Jurkat, Clone E6-1 (cell line): ENCODE data around the gene MMP14.
"Not testable (repeated sequence)": the region's sequence is repeated elsewhere in the genome, so short reads cannot be mapped to it uniquely, and the experiment has no call there.

ENCODE experiments used
- DNase-seq: peaks from one replicate; pipeline ENCODE4 v3.0.0-alpha.2; 2011; ENCODE audit warnings: low read depth, low spot score
- H3K4me3 ChIP-seq: 2 replicates; pipeline ENCODE4 v1.5.1; 2011; ENCODE audit warnings: mild to moderate bottlenecking, low read length, control low read depth, moderate library complexity

The MMP14 gene

DNA sequence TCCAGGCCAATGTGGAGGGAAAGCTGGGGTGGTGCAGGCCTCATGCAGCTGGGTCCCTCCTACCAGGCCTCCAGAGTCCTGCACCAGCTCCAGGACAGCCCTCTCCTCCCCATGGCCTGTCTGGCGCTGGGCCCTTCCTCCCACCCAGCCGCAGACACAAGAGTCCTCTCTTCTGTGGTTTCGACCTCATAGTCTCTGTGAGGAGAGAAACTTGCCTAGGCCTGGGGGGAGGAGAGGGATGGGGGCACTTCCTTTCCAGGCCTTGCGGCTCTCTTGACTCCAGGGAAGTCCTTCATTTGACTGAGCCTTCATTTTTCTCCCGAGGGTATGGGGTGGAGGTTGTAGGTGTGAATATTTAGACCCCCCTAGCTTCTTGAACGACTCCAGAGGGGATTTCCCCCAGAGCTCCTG is 2.3 kb downstream of the MMP14 start:
- H3K4me3 ChIP-seq = no peak overlapping the region
- DNase-seq = no peak

GRCh38 chr14:22839159-22839779 is 2.9 kb downstream of the MMP14 start:
- H3K4me3 ChIP-seq = no peak overlapping the region
- no peak for DNase-seq

- H3K4me3 ChIP-seq = no peak overlapping the region
- no peak for DNase-seq
Observed at GRCh38 chr14:22841311-22841710, 4.9 kb downstream of the MMP14 start.

DNA sequence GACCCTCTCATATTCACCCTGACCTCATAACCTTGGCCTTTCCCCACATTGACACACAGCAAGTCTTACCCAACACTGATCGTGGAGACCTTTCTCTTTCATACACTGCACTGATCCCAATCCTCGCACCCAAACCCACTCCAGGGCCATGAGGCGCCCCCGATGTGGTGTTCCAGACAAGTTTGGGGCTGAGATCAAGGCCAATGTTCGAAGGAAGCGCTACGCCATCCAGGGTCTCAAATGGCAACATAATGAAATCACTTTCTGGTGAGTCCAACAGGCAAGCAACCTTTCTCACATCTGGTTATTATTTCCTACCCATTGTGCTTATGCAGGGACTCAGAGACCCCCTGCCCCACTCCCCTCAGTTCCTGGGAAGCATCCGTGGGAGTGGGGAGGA is 5.4 kb downstream of the MMP14 start:
- no peak for DNase-seq
- no peak overlapping the region for H3K4me3 ChIP-seq

- no peak overlapping the region for H3K4me3 ChIP-seq
- DNase-seq = no peak
Observed at GRCh38 chr14:22842211-22843122, 6.1 kb downstream of the MMP14 start.

DNA sequence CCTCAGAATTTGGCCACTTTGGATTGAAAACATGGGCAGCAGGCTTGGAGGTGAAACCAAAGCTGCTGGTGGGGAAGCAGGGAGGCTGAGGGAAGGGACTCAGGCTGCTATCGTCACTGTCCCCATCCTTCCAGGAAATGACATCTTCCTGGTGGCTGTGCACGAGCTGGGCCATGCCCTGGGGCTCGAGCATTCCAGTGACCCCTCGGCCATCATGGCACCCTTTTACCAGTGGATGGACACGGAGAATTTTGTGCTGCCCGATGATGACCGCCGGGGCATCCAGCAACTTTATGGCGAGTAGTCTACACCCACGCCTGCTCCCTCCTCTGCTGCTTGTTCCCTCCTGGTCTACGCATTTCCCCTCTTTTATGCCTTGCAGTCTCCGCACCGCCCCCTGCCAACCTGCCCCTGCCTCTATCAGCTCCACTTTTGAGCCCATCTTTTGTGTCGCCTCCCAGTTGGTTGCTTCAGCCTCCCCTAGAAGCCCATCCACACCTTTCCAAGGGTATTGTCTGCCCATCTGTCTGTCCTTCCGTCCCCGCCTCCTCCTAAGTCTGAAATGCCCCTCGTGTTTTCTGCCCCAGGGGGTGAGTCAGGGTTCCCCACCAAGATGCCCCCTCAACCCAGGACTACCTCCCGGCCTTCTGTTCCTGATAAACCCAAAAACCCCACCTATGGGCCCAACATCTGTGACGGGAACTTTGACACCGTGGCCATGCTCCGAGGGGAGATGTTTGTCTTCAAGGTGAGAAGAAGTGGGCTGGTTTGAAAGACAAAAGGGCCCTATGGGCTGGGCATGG is 6.9 kb downstream of the MMP14 start:
- no peak overlapping the region for H3K4me3 ChIP-seq
- no peak for DNase-seq

- H3K4me3 ChIP-seq = no peak overlapping the region
- no peak for DNase-seq
Observed at GRCh38 chr14:22844221-22845102, 8.1 kb downstream of the MMP14 start.

- no peak overlapping the region for H3K4me3 ChIP-seq
- no peak for DNase-seq
Observed at GRCh38 chr14:22845103-22845394, 8.7 kb downstream of the MMP14 start.

GRCh38 chr14:22845821-22846625 is 9.6 kb downstream of the MMP14 start:
- no peak overlapping the region for H3K4me3 ChIP-seq
- DNase-seq = no peak

DNA sequence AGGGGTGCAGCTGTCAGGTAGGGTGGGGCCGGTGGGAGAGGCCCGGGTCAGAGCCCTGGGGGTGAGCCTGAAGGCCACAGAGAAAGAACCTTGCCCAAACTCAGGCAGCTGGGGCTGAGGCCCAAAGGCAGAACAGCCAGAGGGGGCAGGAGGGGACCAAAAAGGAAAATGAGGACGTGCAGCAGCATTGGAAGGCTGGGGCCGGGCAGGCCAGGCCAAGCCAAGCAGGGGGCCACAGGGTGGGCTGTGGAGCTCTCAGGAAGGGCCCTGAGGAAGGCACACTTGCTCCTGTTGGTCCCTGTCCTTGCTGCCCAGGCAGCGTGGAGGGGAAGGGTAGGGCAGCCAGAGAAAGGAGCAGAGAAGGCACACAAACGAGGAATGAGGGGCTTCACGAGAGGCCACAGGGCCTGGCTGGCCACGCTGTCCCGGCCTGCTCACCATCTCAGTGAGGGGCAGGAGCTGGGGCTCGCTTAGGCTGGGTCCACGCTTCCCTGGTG is 10.5 kb downstream of the MMP14 start:
- no peak for DNase-seq
- no peak overlapping the region for H3K4me3 ChIP-seq

DNA sequence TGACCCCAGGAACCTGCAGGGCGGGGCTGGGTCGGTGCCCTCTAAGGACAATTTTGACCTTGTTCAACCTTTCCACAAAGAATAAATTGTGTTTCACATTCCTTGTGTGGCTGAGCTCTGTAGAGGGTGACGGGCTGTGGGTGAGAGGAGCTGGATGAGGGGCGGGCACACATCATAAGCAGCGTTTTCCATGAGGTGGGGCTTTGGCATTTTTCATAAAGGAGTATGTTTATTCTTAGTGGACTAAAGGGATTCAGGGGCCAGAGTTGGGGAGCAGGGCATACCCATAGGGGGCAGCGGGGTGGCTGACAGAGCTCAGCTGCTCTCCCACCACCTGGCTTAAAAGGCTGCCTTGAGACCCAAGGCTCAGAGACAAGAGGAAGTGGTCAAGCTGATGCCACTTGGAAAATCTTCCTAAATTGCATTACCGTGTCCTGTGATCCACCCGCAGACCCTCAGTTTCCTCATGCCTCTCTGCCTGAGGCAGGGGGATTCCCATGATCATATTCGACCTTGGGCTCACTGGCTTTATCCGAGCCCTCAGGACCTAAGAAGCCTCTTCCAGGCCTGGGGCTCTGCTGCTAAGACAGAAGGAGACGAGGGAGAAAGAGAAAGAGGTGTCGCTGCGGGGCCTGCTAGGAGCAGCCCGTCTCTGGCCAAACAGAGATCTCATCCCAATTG is 11.4 kb downstream of the MMP14 start:
- no peak overlapping the region for H3K4me3 ChIP-seq
- no peak for DNase-seq

- no peak overlapping the region for H3K4me3 ChIP-seq
- DNase-seq = no peak
Observed at GRCh38 chr14:22848351-22849164, 12.2 kb downstream of the MMP14 start.

DNA sequence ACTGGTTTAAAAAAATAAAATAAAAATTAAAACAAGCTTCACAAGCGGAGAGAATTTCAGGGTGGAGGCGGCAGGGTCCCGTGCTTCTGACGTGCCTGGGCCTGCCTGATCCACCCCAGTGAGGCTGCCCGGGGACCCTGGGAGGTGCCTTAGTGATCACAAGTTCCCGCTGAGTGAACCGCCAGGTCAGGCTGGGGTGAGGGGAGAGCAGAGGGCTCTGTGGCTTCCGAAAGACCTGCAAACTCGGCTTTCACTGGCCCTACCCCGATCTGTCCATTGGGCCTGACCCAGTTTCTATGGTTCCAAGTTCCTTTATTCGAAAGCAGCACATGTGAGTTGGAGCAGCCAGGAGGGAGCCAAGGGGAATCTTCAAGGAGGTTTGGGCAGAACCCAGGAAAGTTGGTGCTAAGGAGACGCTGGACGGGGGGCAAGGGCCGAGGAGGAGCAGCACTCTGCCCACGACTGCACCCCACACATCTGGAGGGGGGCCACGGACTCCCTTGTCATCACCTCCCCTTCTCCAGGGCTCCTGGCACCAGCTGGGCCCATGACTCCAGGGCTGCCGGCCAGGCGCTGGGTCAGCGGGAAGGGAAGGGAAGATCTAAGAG is 12.9 kb downstream of the MMP14 start:
- DNase-seq = no peak

DNA sequence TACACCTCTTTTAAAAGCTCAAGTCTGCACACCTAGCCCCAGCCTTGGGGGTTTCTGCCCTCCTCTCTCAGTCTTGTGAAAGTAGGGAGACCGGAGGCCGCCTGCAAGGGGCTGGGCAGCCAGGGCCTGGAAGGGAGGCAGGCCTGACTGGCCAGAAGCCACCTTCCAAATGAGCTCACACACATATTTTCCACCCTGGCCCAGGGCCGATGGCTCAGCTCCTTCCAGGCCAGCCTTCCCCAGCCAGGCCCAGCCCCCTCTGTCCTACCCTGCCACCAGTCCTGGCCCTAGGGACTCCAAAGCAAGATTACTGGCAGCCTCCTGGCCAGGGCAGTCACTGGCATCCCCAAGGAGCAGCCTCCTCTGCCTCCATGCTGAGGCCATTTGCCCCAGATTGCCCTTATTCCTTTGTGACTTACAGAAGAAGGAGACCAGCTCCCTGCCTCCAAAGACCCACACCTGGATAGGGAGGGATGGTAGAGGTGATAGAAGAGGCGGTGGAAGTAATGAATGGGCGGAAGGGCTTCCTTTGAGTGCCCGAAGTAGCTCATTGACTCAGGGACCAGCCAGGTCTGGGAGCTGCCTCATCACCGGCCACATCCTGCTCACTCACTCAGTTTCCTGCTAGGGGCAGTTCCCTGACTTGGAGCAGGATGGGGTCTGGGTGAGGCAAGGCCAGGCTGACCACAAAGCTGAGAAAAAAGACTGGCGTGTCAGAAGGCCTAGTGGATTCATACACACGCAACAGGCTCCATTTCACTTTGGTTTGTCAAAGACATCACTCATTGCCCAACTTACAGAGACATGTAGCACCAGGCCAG is 14.8 kb downstream of the MMP14 start:
- DNase-seq = no peak
- H3K4me3 ChIP-seq = no peak overlapping the region

More for the DNA sequence above, 12.9 kb downstream of the MMP14 start:
- no peak overlapping the region for H3K4me3 ChIP-seq

GRCh38 chr14:22852178-22852577 is 15.8 kb downstream of the MMP14 start:
- DNase-seq, H3K4me3 ChIP-seq: not testable (repeated sequence)

DNA sequence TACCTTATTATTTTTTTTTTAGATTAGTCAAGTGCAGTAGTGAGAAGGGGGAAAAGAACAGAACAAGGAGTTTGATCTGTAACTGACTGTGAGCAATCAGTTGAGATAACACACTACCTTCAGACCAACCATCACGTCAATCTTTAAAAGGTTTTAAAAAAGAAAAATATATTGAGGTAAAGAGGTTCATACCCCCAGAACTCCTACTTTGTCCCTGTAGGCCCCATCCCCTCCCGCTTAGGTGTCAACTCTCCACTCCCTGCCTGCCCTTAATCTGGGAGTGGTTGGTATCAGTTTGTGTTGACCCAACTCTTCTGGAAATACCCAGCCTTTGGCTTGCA is 16.2 kb downstream of the MMP14 start:
- H3K4me3 ChIP-seq = no peak overlapping the region
- DNase-seq = no peak
